HCT116 (cell line): ENCODE results near the gene EPHA3.

ENCODE experiments used
- CEBPB ChIP-seq: IDR thresholded peaks from 2 replicates; pipeline ENCODE4 v1.6.1; 2012; ENCODE audit warnings: low read depth
- CTCF ChIP-seq, 3 experiments: fragments of 200-600 bp in 1 of 3; sonication (generic) in 1 of 3; IDR thresholded peaks in 2 of 3; conservative IDR thresholded peaks in 1 of 3; 2 replicates each; pipeline ENCODE4 v1.5.1; 2012 to 2017; ENCODE audit warnings: low read depth in 2 of 3, low read length in 2 of 3, antibody characterized with exemption in 1 of 3, borderline replicate concordance in 1 of 3, control low read depth in 1 of 3, mild to moderate bottlenecking in 1 of 3, mixed read lengths in 1 of 3, mixed run types in 1 of 3, moderate library complexity in 1 of 3; ENCODE audit not compliant: insufficient read depth in 1 of 3
- EZH2 ChIP-seq: fragments of 200-600 bp; sonication (generic); IDR thresholded peaks from 2 replicates; pipeline ENCODE4 v1.6.1; 2017; ENCODE audit warnings: antibody characterized with exemption, mixed run types
- EZH2phosphoT487 ChIP-seq: fragments of 200-600 bp; IDR thresholded peaks from 2 replicates; pipeline ENCODE4 v1.6.1; 2018; ENCODE audit warnings: antibody characterized with exemption, borderline replicate concordance
- MAX ChIP-seq: IDR thresholded peaks from 2 replicates; pipeline ENCODE4 v1.6.1; 2012
- POLR2AphosphoS5 ChIP-seq: IDR thresholded peaks from 2 replicates; pipeline ENCODE4 v1.6.1; 2011; ENCODE audit warnings: mild to moderate bottlenecking, low read depth, low read length, moderate library complexity
- TCF7L2 ChIP-seq: IDR thresholded peaks from 2 replicates; pipeline ENCODE4 v1.7.0; 2011; ENCODE audit warnings: borderline replicate concordance, inconsistent platforms; ENCODE audit not compliant: insufficient read depth, insufficient read length; ENCODE audit errors: extremely low read depth
- ZNF274 ChIP-seq: fragments of 200-500 bp; sonication (Bioruptor generic); IDR thresholded peaks from 2 replicates; pipeline ENCODE4 v1.6.1; 2014; ENCODE audit warnings: mild to moderate bottlenecking, low read depth, low read length, inconsistent platforms

- TF ChIP-seq POLR2AphosphoS5 (no peak), TCF7L2 (no peak), CTCF (IDR thresholded peaks at IDR 0.05 in 2 of 3, conservative IDR thresholded peaks at IDR 0.05 in 1 of 3; ENCODE audit: borderline replicate concordance in 1 of 3, insufficient read depth in 1 of 3, low read depth in 2 of 3, low read length in 2 of 3) (no peak), EZH2 (no peak), CEBPB (no peak), ZNF274 (no peak), EZH2phosphoT487 (no peak), MAX (no peak)
Measured at GRCh38 chr3:89079944-89080343, 27.5 kb upstream of the EPHA3 start.
